ENCODE results near the gene POMC.
A peak's percentile ranks its signal among the peaks of the same experiment; 100 is the strongest.
"Not testable (repeated sequence)": the region's sequence is repeated elsewhere in the genome, so short reads cannot be mapped to it uniquely, and the experiment has no call there.

Gene POMC

GRCh38 chr2:25129901-25130520 lies 38.4 kb downstream of the POMC start:
- Histone ChIP-seq H3K4me2 (ENCODE audit: low read length) (no peak overlapping the region), H4K20me1 (ENCODE audit: insufficient read depth, low read length) (no peaks in the 10 kb centered on the region), H3K27ac (ENCODE audit: low read depth, low read length, poor library complexity, severe bottlenecking) (no peak overlapping the region), H3K4me3 (ENCODE audit: low read depth, low read length, poor library complexity, severe bottlenecking) (no peak overlapping the region), H3F3A (ENCODE audit: insufficient read depth, low read length) (no peaks in the 10 kb centered on the region), H3K36me3 (ENCODE audit: insufficient read depth, low read length) (no peaks in the 10 kb centered on the region), H3K4me1 (ENCODE audit: insufficient read depth, low read length, severe bottlenecking) (peaks cover 3% of the 10 kb centered on the region), H2AFZ (ENCODE audit: low read length) (no peak overlapping the region), H3K79me2 (ENCODE audit: insufficient read depth, low read length) (no peaks in the 10 kb centered on the region), H3K9ac (ENCODE audit: low read length) (no peak overlapping the region), H3K27me3 (ENCODE audit: insufficient read depth, low read length) (peaks cover 11% of the 10 kb centered on the region; the same call in 1 of the 2 replicates), H3K9me3 (ENCODE audit: low read length) (no peaks in the 10 kb centered on the region), H3K9me2 (ENCODE audit: low read depth, low read length) (no peaks in the 10 kb centered on the region)
- TF ChIP-seq EZH2 (IDR thresholded peaks at IDR 0.05; ENCODE audit: borderline replicate concordance, low read length), result no peak
- peak; percentile 13; the same call in 1 of the 2 replicates for TF ChIP-seq CTCF (IDR thresholded peaks at IDR 0.05; ENCODE audit: low read length)

GRCh38 chr2:25127646-25128045 lies 40.7 kb downstream of the POMC start:
- Histone ChIP-seq H3K4me2 (ENCODE audit: low read length) (no peak overlapping the region), H3K9ac (ENCODE audit: low read length) (no peak overlapping the region), H3K79me2 (ENCODE audit: insufficient read depth, low read length) (no peaks in the 10 kb centered on the region), H3K9me2 (ENCODE audit: low read depth, low read length) (no peaks in the 10 kb centered on the region), H3K36me3 (ENCODE audit: insufficient read depth, low read length) (no peaks in the 10 kb centered on the region), H3K9me3 (ENCODE audit: low read length) (no peaks in the 10 kb centered on the region), H3K27ac (ENCODE audit: low read depth, low read length, poor library complexity, severe bottlenecking) (no peak overlapping the region), H3K4me3 (ENCODE audit: low read depth, low read length, poor library complexity, severe bottlenecking) (no peak overlapping the region), H3F3A (ENCODE audit: insufficient read depth, low read length) (no peaks in the 10 kb centered on the region), H3K4me1 (ENCODE audit: insufficient read depth, low read length, severe bottlenecking) (peaks cover 3% of the 10 kb centered on the region), H3K27me3 (ENCODE audit: insufficient read depth, low read length) (no peaks in the 10 kb centered on the region), H2AFZ (ENCODE audit: low read length) (no peak overlapping the region), H4K20me1 (ENCODE audit: insufficient read depth, low read length) (no peaks in the 10 kb centered on the region)
- no peak for TF ChIP-seq CTCF (IDR thresholded peaks at IDR 0.05; ENCODE audit: low read length)
- no peak for TF ChIP-seq EZH2 (IDR thresholded peaks at IDR 0.05; ENCODE audit: borderline replicate concordance, low read length)

GRCh38 chr2:25127071-25127470 lies 41.3 kb downstream of the POMC start:
- H3K27ac ChIP-seq (ENCODE audit: low read depth, low read length, poor library complexity, severe bottlenecking); H4K20me1 ChIP-seq (ENCODE audit: insufficient read depth, low read length); H3K27me3 ChIP-seq (ENCODE audit: insufficient read depth, low read length); H3K79me2 ChIP-seq (ENCODE audit: insufficient read depth, low read length); H3K9ac ChIP-seq (ENCODE audit: low read length); H3F3A ChIP-seq (ENCODE audit: insufficient read depth, low read length); H3K9me3 ChIP-seq (ENCODE audit: low read length); H3K4me1 ChIP-seq (ENCODE audit: insufficient read depth, low read length, severe bottlenecking); H3K36me3 ChIP-seq (ENCODE audit: insufficient read depth, low read length); H2AFZ ChIP-seq (ENCODE audit: low read length); H3K4me2 ChIP-seq (ENCODE audit: low read length); H3K9me2 ChIP-seq (ENCODE audit: low read depth, low read length); H3K4me3 ChIP-seq (ENCODE audit: low read depth, low read length, poor library complexity, severe bottlenecking): not testable (repeated sequence)

- Histone ChIP-seq H3K9me3 (ENCODE audit: low read length) (no peaks in the 10 kb centered on the region), H4K20me1 (ENCODE audit: insufficient read depth, low read length) (no peaks in the 10 kb centered on the region), H3K9ac (ENCODE audit: low read length) (no peak overlapping the region), H3K36me3 (ENCODE audit: insufficient read depth, low read length) (no peaks in the 10 kb centered on the region), H3K79me2 (ENCODE audit: insufficient read depth, low read length) (no peaks in the 10 kb centered on the region), H2AFZ (ENCODE audit: low read length) (no peak overlapping the region), H3K27me3 (ENCODE audit: insufficient read depth, low read length) (0 out of 2 replicates have a peak, but pooled peaks cover 4% of the 10 kb centered on the region), H3F3A (ENCODE audit: insufficient read depth, low read length) (no peaks in the 10 kb centered on the region), H3K4me3 (ENCODE audit: low read depth, low read length, poor library complexity, severe bottlenecking) (no peak overlapping the region), H3K27ac (ENCODE audit: low read depth, low read length, poor library complexity, severe bottlenecking) (no peak overlapping the region), H3K4me1 (ENCODE audit: insufficient read depth, low read length, severe bottlenecking) (peaks cover 3% of the 10 kb centered on the region), H3K4me2 (ENCODE audit: low read length) (no peak overlapping the region), H3K9me2 (ENCODE audit: low read depth, low read length) (no peaks in the 10 kb centered on the region)
- TF ChIP-seq CTCF (IDR thresholded peaks at IDR 0.05; ENCODE audit: low read length), result no peak
- no peak for TF ChIP-seq EZH2 (IDR thresholded peaks at IDR 0.05; ENCODE audit: borderline replicate concordance, low read length)
These were observed 42.4 kb downstream of the POMC start for GRCh38 chr2:25125976-25126375.

All from OCI-LY1 (cell line).